ENCODE measurements around the gene GHITM. TPM values are rescaled to one million over a fixed set of nuclear protein-coding genes. Genes with fewer than 3 reads are reported as not detected.

GHITM gene
- total and polyA plus RNA-seq, 2 of the 8 experiments (the other 6 are each of a cell fraction or from before 2014, with no cell fraction given), result 86.2 to 97.0 TPM

GRCh38 chr10:84173501-84173929 lies 34.2 kb downstream of the GHITM start, which contains the start of gene GPR15LG:
GPR15LG (plus strand) TSS chr10:84173801; CDS start chr10:84173852, 51 bp downstream.
- Histone ChIP-seq H2BK12ac (ENCODE audit: low read depth, low read length) (no peak within 1 kb of the TSS; the same call in 1 of the 2 replicates), H2BK15ac (ENCODE audit: low read length) (0 out of 2 replicates have a peak within 1 kb of the TSS, but pooled peaks have one; percentile 81), H3K4me2 (ENCODE audit: insufficient read depth in 1 of 2, low read depth in 2 of 2, low read length in 2 of 2) (no peak within 1 kb of the TSS), H3K23me2 (ENCODE audit: low read depth, low read length) (peaks cover 9% of the 10 kb centered on the region), H3K14ac (ENCODE audit: insufficient read length) (no peak within 1 kb of the TSS), H3K18ac (ENCODE audit: extremely low read depth, low read length) (no peak within 1 kb of the TSS), H3K23ac (ENCODE audit: insufficient read length) (no peak within 1 kb of the TSS), H3K4ac (replicated peaks; ENCODE audit: insufficient read length, low read depth, low read length) (no peak within 1 kb of the TSS), H2AFZ (ENCODE audit: low read length) (no peak within 1 kb of the TSS), H4K5ac (ENCODE audit: insufficient read length, low read depth, low read length) (no peak within 1 kb of the TSS), H3K4me1 (replicated peaks in 1 of 4; ENCODE audit: control insufficient read depth in 3 of 4, insufficient read depth in 4 of 4, low read length in 3 of 4) (no peaks in the 10 kb centered on the region; a peak in 1 of 7 replicates), H3K4me3 (ENCODE audit: extremely low read depth in 1 of 4, insufficient read depth in 2 of 4, low read depth in 3 of 4, low read length in 4 of 4) (no peak within 1 kb of the TSS), H3K79me2 (ENCODE audit: control insufficient read depth in 1 of 2, insufficient read depth in 2 of 2, low read length in 2 of 2) (no peaks in the 10 kb centered on the region), H3K9me3 (ENCODE audit: insufficient read depth in 2 of 2, low read depth in 1 of 2, low read length in 1 of 2) (no peaks in the 10 kb centered on the region), H4K91ac (replicated peaks; ENCODE audit: insufficient read length, low read length) (no peak within 1 kb of the TSS), H3K56ac (replicated peaks; ENCODE audit: insufficient read length, low read depth, low read length) (no peak within 1 kb of the TSS), H4K8ac (ENCODE audit: extremely low read depth, insufficient read depth, low read length) (no peak within 1 kb of the TSS), H3K9ac (replicated peaks in 1 of 4; ENCODE audit: extremely low read depth in 1 of 4, low read depth in 3 of 4, low read length in 3 of 4) (no peak within 1 kb of the TSS), H3K27ac (ENCODE audit: low read depth, low read length) (no peak within 1 kb of the TSS), H2BK20ac (ENCODE audit: low read length) (no peak within 1 kb of the TSS), H2BK5ac (ENCODE audit: low read depth, low read length) (no peak within 1 kb of the TSS), H3K79me1 (ENCODE audit: low read depth, low read length) (no peaks in the 10 kb centered on the region), H2BK120ac (replicated peaks; ENCODE audit: low read depth, low read length) (no peak within 1 kb of the TSS), H2AK5ac (ENCODE audit: low read depth, low read length) (no peak within 1 kb of the TSS), H4K20me1 (replicated peaks in 1 of 2; ENCODE audit: control insufficient read depth in 1 of 2, insufficient read depth in 2 of 2, low read length in 2 of 2) (peaks cover 0 to 7% of the 10 kb centered on the region in 2 experiments), H3K36me3 (ENCODE audit: control insufficient read depth in 2 of 4, insufficient read depth in 4 of 4, low read length in 3 of 4) (no peaks in the 10 kb centered on the region), H3K27me3 (replicated peaks in 1 of 4; ENCODE audit: control insufficient read depth in 3 of 4, extremely low read depth in 1 of 4, insufficient read depth in 3 of 4, low read length in 3 of 4) (no peaks in the 10 kb centered on the region)
- ChIA-PET CTCF (ENCODE audit: partially characterized antibody) (interaction anchor here (0.6 to 1.6 kb wide), 5 partner anchors 9 to 147 kb away, joined by 3 to 5 read pairs (median 3); no protein-coding TSS in a partner anchor), POLR2A (ENCODE audit: partially characterized antibody) (interaction anchor here (1.0 kb wide), 1 partner anchor 35 kb away, joined by 4 read pairs; the partner anchor contains the start of gene GHITM)
- no peak for FAIRE-seq
- no peak for TF ChIP-seq ZNF274 (IDR thresholded peaks at IDR 0.05; ENCODE audit: borderline replicate concordance, extremely low read depth, low read length)
- TF ChIP-seq TAF1 (IDR thresholded peaks at IDR 0.05; ENCODE audit: low read depth, low read length), result no peak
- TF ChIP-seq SUZ12 (IDR thresholded peaks at IDR 0.05; ENCODE audit: low read length), result no peak
- no peak for TF ChIP-seq SRF (IDR thresholded peaks at IDR 0.05; ENCODE audit: low read depth, low read length)
- no peak for TF ChIP-seq YY1 (IDR thresholded peaks at IDR 0.05; ENCODE audit: low read depth, low read length)
- TF ChIP-seq CBX8 (IDR thresholded peaks at IDR 0.05; ENCODE audit: borderline replicate concordance, low read depth, low read length), result no peak
- no peak for TF ChIP-seq GTF2F1 (IDR thresholded peaks at IDR 0.05; ENCODE audit: borderline replicate concordance, low read depth, low read length)
- TF ChIP-seq RAD21 (IDR thresholded peaks at IDR 0.05 in 1 of 2, conservative IDR thresholded peaks at IDR 0.05 in 1 of 2; ENCODE audit: low read depth in 2 of 2, low read length in 2 of 2), result no peak
- no peak for DNase-seq (ENCODE audit: low read depth in 1 of 2, low spot score in 2 of 2)
- 90% methylated on average over 2 of the region's 2 CpGs; no CpG with 5 or more reads in 1 of the 2 experiments for WGBS, 2 experiments (ENCODE audit: extremely low coverage in 1 of 2, insufficient coverage in 1 of 2, insufficient read length in 1 of 2, insufficient replicate concordance in 2 of 2, low coverage in 1 of 2, low lambda C conversion rate in 2 of 2, missing lambda C conversion rate in 1 of 2)

All from H1 (cell line).